Liver (tissue), 9 donors: ENCODE results near the gene TRMT61A. TPM values are rescaled to one million over a fixed set of nuclear protein-coding genes. Genes with fewer than 3 reads are reported as not detected.

Experiments
- DNase-seq: peaks from one replicate; pipeline ENCODE4 v3.0.0-alpha.2; 2017; ENCODE audit warnings: low spot score
- H3K27ac ChIP-seq, 2 donors: one replicate each; pipeline ENCODE4 v1.7.0; 2013; ENCODE audit warnings: inconsistent platforms in 2 of 2, low read length in 2 of 2, control low read depth in 1 of 2, low read depth in 1 of 2, mild to moderate bottlenecking in 1 of 2
- H3K27me3 ChIP-seq, 4 donors: one replicate each; pipeline versions ENCODE4 v1.6.1 to v1.7.0; 2013; ENCODE audit warnings: low read length in 3 of 4, inconsistent platforms in 1 of 4, mild to moderate bottlenecking in 1 of 4, moderate library complexity in 1 of 4; ENCODE audit not compliant: control insufficient read depth in 4 of 4, insufficient read depth in 4 of 4
- H3K36me3 ChIP-seq, 4 donors: one replicate each; pipeline versions ENCODE4 v1.6.1 to v1.7.0; 2013; ENCODE audit warnings: low read length in 3 of 4, mild to moderate bottlenecking in 3 of 4, low read depth in 1 of 4, moderate library complexity in 1 of 4; ENCODE audit not compliant: control insufficient read depth in 4 of 4, insufficient read depth in 3 of 4
- H3K4me1 ChIP-seq, 4 donors: one replicate each; pipeline versions ENCODE4 v1.6.1 to v1.7.0; 2013; ENCODE audit warnings: low read length in 3 of 4, mild to moderate bottlenecking in 3 of 4, moderate library complexity in 1 of 4; ENCODE audit not compliant: control insufficient read depth in 4 of 4, insufficient read depth in 4 of 4
- H3K4me3 ChIP-seq, 3 donors: one replicate each; pipeline versions ENCODE4 v1.6.1 to v1.7.0; 2013; ENCODE audit warnings: low read length in 3 of 3, control low read depth in 1 of 3, low read depth in 1 of 3, mild to moderate bottlenecking in 1 of 3
- H3K9ac ChIP-seq, 2 donors: one replicate each; pipeline ENCODE4 v1.7.0; 2013; ENCODE audit warnings: low read length in 2 of 2, mild to moderate bottlenecking in 2 of 2, moderate library complexity in 2 of 2, control low read depth in 1 of 2, low read depth in 1 of 2
- H3K9me3 ChIP-seq, 4 donors: one replicate each; pipeline versions ENCODE4 v1.6.1 to v1.7.0; 2013; ENCODE audit warnings: low read length in 3 of 4; ENCODE audit not compliant: control insufficient read depth in 4 of 4
- ATF3 ChIP-seq: IDR thresholded peaks from 2 replicates; pipeline ENCODE4 v1.6.1; 2016; ENCODE audit warnings: antibody characterized with exemption
- EGR1 ChIP-seq, 2 donors: IDR thresholded peaks; 2 replicates each; pipeline ENCODE4 v1.6.1; 2016 to 2018; ENCODE audit warnings: antibody characterized with exemption in 2 of 2, low read depth in 2 of 2
- FOXA2 ChIP-seq: IDR thresholded peaks from 2 replicates; pipeline ENCODE4 v1.6.1; 2016; ENCODE audit warnings: antibody characterized with exemption
- GABPA ChIP-seq, 2 donors: IDR thresholded peaks in 1 of 2; conservative IDR thresholded peaks in 1 of 2; 2 replicates each; pipeline ENCODE4 v1.6.1; 2016; ENCODE audit warnings: antibody characterized with exemption in 2 of 2, mild to moderate bottlenecking in 1 of 2, moderate library complexity in 1 of 2
- HNF4A ChIP-seq, 2 donors: conservative IDR thresholded peaks; 2 replicates each; pipeline ENCODE4 v1.6.1; 2016; ENCODE audit warnings: antibody characterized with exemption in 2 of 2, mild to moderate bottlenecking in 2 of 2
- HNF4G ChIP-seq: IDR thresholded peaks from 2 replicates; pipeline ENCODE4 v1.6.1; 2016; ENCODE audit warnings: antibody characterized with exemption
- JUND ChIP-seq, 2 donors: IDR thresholded peaks; 2 replicates each; pipeline ENCODE4 v1.6.1; 2016; ENCODE audit warnings: antibody characterized with exemption in 2 of 2
- MAX ChIP-seq: IDR thresholded peaks from 2 replicates; pipeline ENCODE4 v1.6.1; 2016; ENCODE audit warnings: antibody characterized with exemption
- NR2F2 ChIP-seq: IDR thresholded peaks from 2 replicates; pipeline ENCODE4 v1.6.1; 2016; ENCODE audit warnings: antibody characterized with exemption
- RAD21 ChIP-seq, 2 donors: IDR thresholded peaks; 2 replicates each; pipeline ENCODE4 v1.6.1; 2016; ENCODE audit warnings: antibody characterized with exemption in 2 of 2, mild to moderate bottlenecking in 2 of 2
- REST ChIP-seq: IDR thresholded peaks from 2 replicates; pipeline ENCODE4 v1.6.1; 2016; ENCODE audit warnings: antibody characterized with exemption, mild to moderate bottlenecking
- RXRA ChIP-seq, 2 donors: IDR thresholded peaks; 2 replicates each; pipeline ENCODE4 v1.6.1; 2017 to 2018; ENCODE audit warnings: antibody characterized with exemption in 2 of 2, mild to moderate bottlenecking in 1 of 2
- SP1 ChIP-seq: IDR thresholded peaks from 2 replicates; pipeline ENCODE4 v1.6.1; 2018; ENCODE audit warnings: antibody characterized with exemption, mild to moderate bottlenecking
- YY1 ChIP-seq: IDR thresholded peaks from 2 replicates; pipeline ENCODE4 v1.6.1; 2016; ENCODE audit warnings: antibody characterized with exemption, mild to moderate bottlenecking
- WGBS: extraction: QIAGEN DNeasy Blood & Tissue Kit; methylation state at CpG from one replicate; pipeline ENCODE4 v1.1.7; 2013; 5-methylcytosine and 5-hydroxymethylcytosine counted together
- polyA plus RNA-seq, 2 donors: library from polyadenylated mRNA; stranded (reverse) in 1 of 2; unstranded in 1 of 2; fragments of 200-250 nt in 1 of 2; fragments of >200 nt in 1 of 2; fragmentation: Nextera tagmentation in 1 of 2; extraction: Ambion mirVana in 1 of 2; gene quantifications; one replicate each; pipeline versions ENCODE4 v1.2.1 to v1.2.3, GENCODE V29; 2013 to 2015
- total RNA-seq, 2 donors: library from RNA; depleted of rRNA; stranded (reverse); fragments of >200 nt; gene quantifications; one replicate each; pipeline ENCODE4 v1.2.3, GENCODE V29; 2014
- TF ChIP-seq, protein P1 (sequence below): IDR thresholded peaks from 2 replicates; pipeline ENCODE4 v1.6.1; 2016; ENCODE audit warnings: antibody characterized with exemption
- TF ChIP-seq, protein P2 (sequence below): fragments of 150-350 bp; IDR thresholded peaks from 2 replicates; pipeline ENCODE4 v1.5.1; 2017; ENCODE audit warnings: improper control_type of control experiment, low read depth, low read length; ENCODE audit not compliant: missing input control
- donor health status: healthy.
- donor health status: healthy.
- donor health status: healthy.
- donor health status: healthy.
- donor health status: healthy.

The TRMT61A gene
- total and polyA plus RNA-seq, 4 donors: 4.1 to 8.0 (median 6.5) TPM

GRCh38 chr14:103532216-103533136 is 3.5 kb downstream of the TRMT61A start:
- peaks cover 0 to 23% (median 3%) of the 10 kb centered on the region in 4 donors for H3K36me3 ChIP-seq
- no peaks in the 10 kb centered on the region for H3K27me3 ChIP-seq
- WGBS: 90% methylated on average over 32 of the region's 32 CpGs
- DNase-seq: no peak
- no peaks in the 10 kb centered on the region for H3K9me3 ChIP-seq
- no peak overlapping the region for H3K9ac ChIP-seq
- no peak overlapping the region for H3K27ac ChIP-seq
- H3K4me1 ChIP-seq: peaks cover 13 to 36% (median 23%) of the 10 kb centered on the region in 4 donors
- no peak for TF ChIP-seq HNF4G
- no peak for TF ChIP-seq HNF4A (conservative IDR thresholded peaks at IDR 0.05)
- TF ChIP-seq REST: no peak
- TF ChIP-seq MAX: no peak
- TF ChIP-seq FOXA2: no peak
- TF ChIP-seq, protein P1, sequence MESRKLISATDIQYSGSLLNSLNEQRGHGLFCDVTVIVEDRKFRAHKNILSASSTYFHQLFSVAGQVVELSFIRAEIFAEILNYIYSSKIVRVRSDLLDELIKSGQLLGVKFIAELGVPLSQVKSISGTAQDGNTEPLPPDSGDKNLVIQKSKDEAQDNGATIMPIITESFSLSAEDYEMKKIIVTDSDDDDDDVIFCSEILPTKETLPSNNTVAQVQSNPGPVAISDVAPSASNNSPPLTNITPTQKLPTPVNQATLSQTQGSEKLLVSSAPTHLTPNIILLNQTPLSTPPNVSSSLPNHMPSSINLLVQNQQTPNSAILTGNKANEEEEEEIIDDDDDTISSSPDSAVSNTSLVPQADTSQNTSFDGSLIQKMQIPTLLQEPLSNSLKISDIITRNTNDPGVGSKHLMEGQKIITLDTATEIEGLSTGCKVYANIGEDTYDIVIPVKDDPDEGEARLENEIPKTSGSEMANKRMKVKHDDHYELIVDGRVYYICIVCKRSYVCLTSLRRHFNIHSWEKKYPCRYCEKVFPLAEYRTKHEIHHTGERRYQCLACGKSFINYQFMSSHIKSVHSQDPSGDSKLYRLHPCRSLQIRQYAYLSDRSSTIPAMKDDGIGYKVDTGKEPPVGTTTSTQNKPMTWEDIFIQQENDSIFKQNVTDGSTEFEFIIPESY: no peak
- no peak for TF ChIP-seq RXRA (IDR thresholded peaks at IDR 0.05)
- TF ChIP-seq ATF3: no peak
- TF ChIP-seq, protein P2, sequence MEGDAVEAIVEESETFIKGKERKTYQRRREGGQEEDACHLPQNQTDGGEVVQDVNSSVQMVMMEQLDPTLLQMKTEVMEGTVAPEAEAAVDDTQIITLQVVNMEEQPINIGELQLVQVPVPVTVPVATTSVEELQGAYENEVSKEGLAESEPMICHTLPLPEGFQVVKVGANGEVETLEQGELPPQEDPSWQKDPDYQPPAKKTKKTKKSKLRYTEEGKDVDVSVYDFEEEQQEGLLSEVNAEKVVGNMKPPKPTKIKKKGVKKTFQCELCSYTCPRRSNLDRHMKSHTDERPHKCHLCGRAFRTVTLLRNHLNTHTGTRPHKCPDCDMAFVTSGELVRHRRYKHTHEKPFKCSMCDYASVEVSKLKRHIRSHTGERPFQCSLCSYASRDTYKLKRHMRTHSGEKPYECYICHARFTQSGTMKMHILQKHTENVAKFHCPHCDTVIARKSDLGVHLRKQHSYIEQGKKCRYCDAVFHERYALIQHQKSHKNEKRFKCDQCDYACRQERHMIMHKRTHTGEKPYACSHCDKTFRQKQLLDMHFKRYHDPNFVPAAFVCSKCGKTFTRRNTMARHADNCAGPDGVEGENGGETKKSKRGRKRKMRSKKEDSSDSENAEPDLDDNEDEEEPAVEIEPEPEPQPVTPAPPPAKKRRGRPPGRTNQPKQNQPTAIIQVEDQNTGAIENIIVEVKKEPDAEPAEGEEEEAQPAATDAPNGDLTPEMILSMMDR: no peak
- TF ChIP-seq NR2F2: no peak
- TF ChIP-seq GABPA (IDR thresholded peaks at IDR 0.05 in 1 of 2, conservative IDR thresholded peaks at IDR 0.05 in 1 of 2): no peak
- TF ChIP-seq RAD21 (IDR thresholded peaks at IDR 0.05): no peak
- no peak for TF ChIP-seq YY1
- no peak for TF ChIP-seq EGR1 (IDR thresholded peaks at IDR 0.05; ENCODE audit: low read depth in 2 of 2)
- TF ChIP-seq SP1: no peak
- TF ChIP-seq JUND (IDR thresholded peaks at IDR 0.05): no peak
- H3K4me3 ChIP-seq: no peak overlapping the region
